WERI-Rb-1 (cell line): ENCODE results near the gene SYNE2.

Source experiments
- DNase-seq: peaks from one replicate; pipeline ENCODE4 v3.0.0-alpha.2; 2020
- H3K27ac ChIP-seq: fragments of 250-450 bp; sonication (Bioruptor Pico); 2 replicates; pipeline ENCODE4 v1.5.1; 2020; ENCODE audit warnings: mild to moderate bottlenecking, moderate library complexity
- H3K27me3 ChIP-seq: fragments of 250-450 bp; sonication (Bioruptor Pico); 2 replicates; pipeline ENCODE4 v1.5.1; 2021; ENCODE audit warnings: mild to moderate bottlenecking, low read depth, moderate library complexity; ENCODE audit not compliant: insufficient read depth, severe bottlenecking
- H3K36me3 ChIP-seq: fragments of 250-450 bp; sonication (Bioruptor Pico); 2 replicates; pipeline ENCODE4 v1.5.1; 2020; ENCODE audit warnings: mild to moderate bottlenecking, moderate library complexity
- H3K4me3 ChIP-seq: 2 replicates; pipeline ENCODE4 v1.5.1; 2011; ENCODE audit warnings: low read depth, mild to moderate bottlenecking, control low read depth, low read length
- H3K9me3 ChIP-seq: fragments of 250-450 bp; sonication (Bioruptor Pico); 2 replicates; pipeline ENCODE4 v1.5.1; 2021; ENCODE audit warnings: mild to moderate bottlenecking, moderate library complexity; ENCODE audit not compliant: severe bottlenecking
- CTCF ChIP-seq: IDR thresholded peaks from 2 replicates; pipeline ENCODE4 v1.5.1; 2011; ENCODE audit warnings: low read depth, mild to moderate bottlenecking, control low read depth, inconsistent platforms, low read length

The SYNE2 gene

DNA sequence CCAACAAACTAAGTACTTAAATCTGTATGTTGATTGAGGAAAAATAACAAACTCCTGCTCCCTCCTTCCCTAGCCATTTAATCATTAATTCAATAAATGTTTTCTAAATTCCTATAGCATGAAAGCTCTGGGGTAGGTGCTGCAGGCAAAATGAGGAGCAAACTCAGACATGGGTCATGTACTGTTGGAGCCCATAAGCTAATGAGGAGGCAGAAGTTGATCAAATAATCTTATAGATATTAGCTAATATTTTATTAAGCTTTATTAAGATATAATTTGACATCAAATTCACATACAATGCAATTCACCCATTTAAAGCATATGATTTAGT lies 70.6 kb downstream of the SYNE2 start:
- TF ChIP-seq CTCF = no peak
- Histone ChIP-seq H3K36me3 (peaks cover 10% of the 10 kb centered on the region), H3K27me3 (no peaks in the 10 kb centered on the region), H3K9me3 (no peaks in the 10 kb centered on the region), H3K4me3 (no peak overlapping the region), H3K27ac (no peak overlapping the region)
- DNase-seq = no peak

GRCh38 chr14:63924375-63924774 lies 71.6 kb downstream of the SYNE2 start:
- no peaks in the 10 kb centered on the region for H3K27me3 ChIP-seq
- H3K9me3 ChIP-seq = no peaks in the 10 kb centered on the region
- H3K27ac ChIP-seq = no peak overlapping the region
- TF ChIP-seq CTCF = no peak
- peaks cover 5% of the 10 kb centered on the region for H3K36me3 ChIP-seq
- no peak for DNase-seq
- H3K4me3 ChIP-seq = no peak overlapping the region

- no peak for TF ChIP-seq CTCF
Measured at GRCh38 chr14:63926641-63927040, 73.8 kb downstream of the SYNE2 start.

GRCh38 chr14:63928744-63929174 lies 76.0 kb downstream of the SYNE2 start:
- Histone ChIP-seq H3K27me3 (no peaks in the 10 kb centered on the region), H3K4me3 (no peak overlapping the region), H3K9me3 (no peaks in the 10 kb centered on the region), H3K36me3 (peaks cover 5% of the 10 kb centered on the region; the same call in 1 of the 2 replicates), H3K27ac (no peak overlapping the region)
- no peak for TF ChIP-seq CTCF
- no peak for DNase-seq

More at GRCh38 chr14:63926641-63927040, 73.8 kb downstream of the SYNE2 start:
- Histone ChIP-seq H3K4me3 (no peak overlapping the region), H3K36me3 (peaks cover 5% of the 10 kb centered on the region; the same call in 1 of the 2 replicates), H3K27ac (no peak overlapping the region), H3K27me3 (no peaks in the 10 kb centered on the region), H3K9me3 (no peaks in the 10 kb centered on the region)
- no peak for DNase-seq

- DNase-seq = no peak
- no peak overlapping the region for H3K4me3 ChIP-seq
- no peaks in the 10 kb centered on the region for H3K36me3 ChIP-seq
- TF ChIP-seq CTCF = no peak
- no peaks in the 10 kb centered on the region for H3K9me3 ChIP-seq
- H3K27me3 ChIP-seq = no peaks in the 10 kb centered on the region
- no peak overlapping the region for H3K27ac ChIP-seq
Measured at GRCh38 chr14:63933110-63933509, 80.3 kb downstream of the SYNE2 start.

DNA sequence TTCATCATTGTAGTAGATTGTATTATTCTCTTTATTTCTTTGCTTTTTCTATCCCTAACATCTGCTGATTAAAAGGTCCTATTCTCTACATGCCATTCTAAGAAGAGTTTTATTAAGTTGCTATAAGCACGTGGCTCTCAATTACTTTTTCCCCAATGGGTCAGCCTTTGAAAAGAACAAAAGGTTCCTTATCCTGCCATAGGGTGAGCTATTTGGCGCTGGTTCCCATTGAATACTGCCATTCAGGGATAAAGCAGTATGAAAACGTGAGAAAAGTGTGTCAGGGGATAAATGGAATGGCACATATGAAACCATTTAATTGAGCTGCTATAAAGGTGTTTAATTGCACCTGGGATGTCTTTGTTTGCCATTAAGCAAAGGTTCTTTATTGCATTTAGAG lies 80.9 kb downstream of the SYNE2 start:
- no peak for TF ChIP-seq CTCF
- no peak for DNase-seq
- no peak overlapping the region for H3K4me3 ChIP-seq
- no peaks in the 10 kb centered on the region for H3K36me3 ChIP-seq
- H3K9me3 ChIP-seq = no peaks in the 10 kb centered on the region
- no peaks in the 10 kb centered on the region for H3K27me3 ChIP-seq
- no peak overlapping the region for H3K27ac ChIP-seq
